ENCODE data around the gene GOLGA6L2.
"Not testable (repeated sequence)": the region's sequence is repeated elsewhere in the genome, so short reads cannot be mapped to it uniquely, and the experiment has no call there.

GOLGA6L2 gene

GRCh38 chr15:23402544-23402943 lies 44.5 kb downstream of the GOLGA6L2 start:
- POLR2A ChIA-PET = no interaction called here
- no peak for TF ChIP-seq LEF1 (IDR thresholded peaks at IDR 0.05; ENCODE audit: borderline replicate concordance)
- TF ChIP-seq HDGF (IDR thresholded peaks at IDR 0.05; ENCODE audit: borderline replicate concordance) = no peak
- TF ChIP-seq CTBP1 (IDR thresholded peaks at IDR 0.05; ENCODE audit: borderline replicate concordance) = no peak
- no peak for TF ChIP-seq NFRKB (IDR thresholded peaks at IDR 0.05)
- TF ChIP-seq FOXA1 (IDR thresholded peaks at IDR 0.05) = no peak
- no peak for TF ChIP-seq PKNOX1 (IDR thresholded peaks at IDR 0.05)
- TF ChIP-seq ZNF384 (IDR thresholded peaks at IDR 0.05) = no peak
- no peak for TF ChIP-seq L3MBTL2 (conservative IDR thresholded peaks at IDR 0.05)
- TF ChIP-seq FOXM1 (IDR thresholded peaks at IDR 0.05; ENCODE audit: borderline replicate concordance) = no peak
- TF ChIP-seq SUZ12 (IDR thresholded peaks at IDR 0.05) = no peak
- no peak for TF ChIP-seq FOXK2 (IDR thresholded peaks at IDR 0.05)
- no peak for TF ChIP-seq BHLHE40 (IDR thresholded peaks at IDR 0.05; ENCODE audit: borderline replicate concordance)
- no peak for TF ChIP-seq TARDBP (IDR thresholded peaks at IDR 0.05)
- CTCF ChIA-PET = no interaction called here
- no peak for DNase-seq (ENCODE audit: extremely low spot score)

- ChIA-PET CTCF (no interaction called here), POLR2A (no interaction called here)
- no peak for DNase-seq (ENCODE audit: extremely low spot score)
- TF ChIP-seq ARNT (IDR thresholded peaks at IDR 0.05) = no peak
- TF ChIP-seq FOXA1 (IDR thresholded peaks at IDR 0.05) = no peak
- no peak for TF ChIP-seq CTBP1 (IDR thresholded peaks at IDR 0.05; ENCODE audit: borderline replicate concordance)
- no peak for TF ChIP-seq TARDBP (IDR thresholded peaks at IDR 0.05)
- no peak for TF ChIP-seq ZNF384 (IDR thresholded peaks at IDR 0.05)
- TF ChIP-seq HDGF (IDR thresholded peaks at IDR 0.05; ENCODE audit: borderline replicate concordance) = no peak
- no peak for TF ChIP-seq SUZ12 (IDR thresholded peaks at IDR 0.05)
Observed at GRCh38 chr15:23402140-23402539, 44.9 kb downstream of the GOLGA6L2 start.

DNA sequence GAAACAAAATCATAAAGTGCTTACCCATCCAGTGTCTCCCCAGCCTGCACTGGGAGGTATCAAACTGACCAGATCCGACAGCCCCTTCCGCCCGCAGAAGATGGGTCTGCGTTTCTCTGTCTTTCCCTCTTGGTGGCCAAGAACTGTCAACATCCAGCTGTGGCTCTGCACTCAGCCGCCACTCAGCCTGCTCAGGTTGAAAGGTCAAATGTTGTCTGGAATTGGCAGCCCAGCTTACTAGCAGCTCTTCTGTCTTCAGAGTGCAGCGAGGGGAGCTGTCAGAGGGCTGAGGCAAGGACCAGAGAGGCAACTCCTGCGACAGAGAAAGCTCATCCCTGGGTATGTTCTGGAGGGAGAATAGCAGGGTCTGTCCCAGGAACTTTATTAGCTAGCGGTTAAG lies 45.4 kb downstream of the GOLGA6L2 start:
- DNase-seq (ENCODE audit: extremely low spot score) = no peak
- TF ChIP-seq TARDBP (IDR thresholded peaks at IDR 0.05) (no peak), ZNF384 (IDR thresholded peaks at IDR 0.05) (no peak), ARNT (IDR thresholded peaks at IDR 0.05) (no peak), SP1 (IDR thresholded peaks at IDR 0.05) (no peak), BHLHE40 (IDR thresholded peaks at IDR 0.05; ENCODE audit: borderline replicate concordance) (no peak), FOXA1 (IDR thresholded peaks at IDR 0.05) (no peak), CTBP1 (IDR thresholded peaks at IDR 0.05; ENCODE audit: borderline replicate concordance) (no peak), PKNOX1 (IDR thresholded peaks at IDR 0.05) (no peak), ELF4 (IDR thresholded peaks at IDR 0.05) (no peak), FOXM1 (IDR thresholded peaks at IDR 0.05; ENCODE audit: borderline replicate concordance) (no peak), NFRKB (IDR thresholded peaks at IDR 0.05) (no peak), HDGF (IDR thresholded peaks at IDR 0.05; ENCODE audit: borderline replicate concordance) (no peak), L3MBTL2 (conservative IDR thresholded peaks at IDR 0.05) (no peak), SUZ12 (IDR thresholded peaks at IDR 0.05) (no peak), LEF1 (IDR thresholded peaks at IDR 0.05; ENCODE audit: borderline replicate concordance) (no peak), FOXK2 (IDR thresholded peaks at IDR 0.05) (no peak)
- CTCF ChIA-PET = no interaction called here
- POLR2A ChIA-PET = no interaction called here

GRCh38 chr15:23399207-23399606 lies 47.8 kb downstream of the GOLGA6L2 start:
- DNase-seq (ENCODE audit: extremely low spot score); CTCF ChIA-PET; POLR2A ChIA-PET: not testable (repeated sequence)

- POLR2A ChIA-PET; DNase-seq (ENCODE audit: extremely low spot score); CTCF ChIA-PET: not testable (repeated sequence)
Observed at GRCh38 chr15:23398357-23398756, 48.7 kb downstream of the GOLGA6L2 start.

- ChIA-PET CTCF (no interaction called here), POLR2A (no interaction called here)
- DNase-seq (ENCODE audit: extremely low spot score) = no peak
- TF ChIP-seq HDGF (IDR thresholded peaks at IDR 0.05; ENCODE audit: borderline replicate concordance) = no peak
- no peak for TF ChIP-seq ELF4 (IDR thresholded peaks at IDR 0.05)
- TF ChIP-seq LEF1 (IDR thresholded peaks at IDR 0.05; ENCODE audit: borderline replicate concordance) = no peak
- no peak for TF ChIP-seq FOXK2 (IDR thresholded peaks at IDR 0.05)
- TF ChIP-seq L3MBTL2 (conservative IDR thresholded peaks at IDR 0.05) = no peak
Observed at GRCh38 chr15:23397779-23398178, 49.3 kb downstream of the GOLGA6L2 start.

- TF ChIP-seq FOXK2 (IDR thresholded peaks at IDR 0.05) (no peak), PKNOX1 (IDR thresholded peaks at IDR 0.05) (no peak), NFRKB (IDR thresholded peaks at IDR 0.05) (no peak), L3MBTL2 (conservative IDR thresholded peaks at IDR 0.05) (no peak), SP1 (IDR thresholded peaks at IDR 0.05) (no peak), TARDBP (IDR thresholded peaks at IDR 0.05) (no peak), ARNT (IDR thresholded peaks at IDR 0.05) (no peak), FOXA1 (IDR thresholded peaks at IDR 0.05) (no peak), ZNF384 (IDR thresholded peaks at IDR 0.05) (no peak), CTBP1 (IDR thresholded peaks at IDR 0.05; ENCODE audit: borderline replicate concordance) (no peak), LEF1 (IDR thresholded peaks at IDR 0.05; ENCODE audit: borderline replicate concordance) (no peak)
- ChIA-PET POLR2A (no interaction called here), CTCF (no interaction called here)
- DNase-seq (ENCODE audit: extremely low spot score) = no peak
Observed at GRCh38 chr15:23395832-23396231, 51.2 kb downstream of the GOLGA6L2 start.
